ENCODE results near the gene GALNT13. TPM values are rescaled to one million over a fixed set of nuclear protein-coding genes. Genes with fewer than 3 reads are reported as not detected.

Gene GALNT13
- total and polyA plus RNA-seq, 3 donors from 2014 or later: 0.55 to 2.2 (median 0.92) TPM

DNA sequence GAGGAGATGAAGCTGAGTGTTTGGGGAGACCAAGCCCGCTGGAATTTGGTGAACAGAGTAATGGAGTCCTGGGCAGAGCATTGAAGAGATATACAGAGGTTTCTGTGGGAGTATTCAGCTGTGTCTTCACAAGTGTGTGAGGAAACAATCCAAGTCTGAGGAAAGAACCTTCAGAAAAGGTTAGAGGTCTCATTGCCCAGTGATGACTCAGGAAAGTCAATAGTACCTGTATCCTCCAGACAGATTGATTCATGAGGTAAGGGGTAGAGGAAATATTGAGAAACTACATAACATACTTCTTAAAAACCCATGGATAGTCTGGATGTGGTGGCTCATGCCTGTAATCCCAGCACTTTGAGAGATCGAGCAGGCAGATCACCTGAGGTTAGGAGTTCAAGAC lies 392.3 kb downstream of the GALNT13 start:
- no peak overlapping the region for H3K27ac ChIP-seq
- WGBS, 2 donors: 72 to 73% methylated on average over 2 of the region's 2 CpGs
- no peaks in the 10 kb centered on the region for H3K27me3 ChIP-seq
- no peak overlapping the region for H3K4me3 ChIP-seq
- H3K9me3 ChIP-seq: no peaks in the 10 kb centered on the region
- intact Hi-C loops (cut with DNase I; ENCODE audit: low total_unique reads): no loop called here
- H3K4me1 ChIP-seq: no peaks in the 10 kb centered on the region
- TF ChIP-seq, protein P1, sequence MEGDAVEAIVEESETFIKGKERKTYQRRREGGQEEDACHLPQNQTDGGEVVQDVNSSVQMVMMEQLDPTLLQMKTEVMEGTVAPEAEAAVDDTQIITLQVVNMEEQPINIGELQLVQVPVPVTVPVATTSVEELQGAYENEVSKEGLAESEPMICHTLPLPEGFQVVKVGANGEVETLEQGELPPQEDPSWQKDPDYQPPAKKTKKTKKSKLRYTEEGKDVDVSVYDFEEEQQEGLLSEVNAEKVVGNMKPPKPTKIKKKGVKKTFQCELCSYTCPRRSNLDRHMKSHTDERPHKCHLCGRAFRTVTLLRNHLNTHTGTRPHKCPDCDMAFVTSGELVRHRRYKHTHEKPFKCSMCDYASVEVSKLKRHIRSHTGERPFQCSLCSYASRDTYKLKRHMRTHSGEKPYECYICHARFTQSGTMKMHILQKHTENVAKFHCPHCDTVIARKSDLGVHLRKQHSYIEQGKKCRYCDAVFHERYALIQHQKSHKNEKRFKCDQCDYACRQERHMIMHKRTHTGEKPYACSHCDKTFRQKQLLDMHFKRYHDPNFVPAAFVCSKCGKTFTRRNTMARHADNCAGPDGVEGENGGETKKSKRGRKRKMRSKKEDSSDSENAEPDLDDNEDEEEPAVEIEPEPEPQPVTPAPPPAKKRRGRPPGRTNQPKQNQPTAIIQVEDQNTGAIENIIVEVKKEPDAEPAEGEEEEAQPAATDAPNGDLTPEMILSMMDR (IDR thresholded peaks at IDR 0.05): no peak
- TF ChIP-seq POLR2A (IDR thresholded peaks at IDR 0.05): no peak
- DNase-seq: no peak
- no peaks in the 10 kb centered on the region for H3K36me3 ChIP-seq (ENCODE audit: low read depth, missing control alignments)

DNA sequence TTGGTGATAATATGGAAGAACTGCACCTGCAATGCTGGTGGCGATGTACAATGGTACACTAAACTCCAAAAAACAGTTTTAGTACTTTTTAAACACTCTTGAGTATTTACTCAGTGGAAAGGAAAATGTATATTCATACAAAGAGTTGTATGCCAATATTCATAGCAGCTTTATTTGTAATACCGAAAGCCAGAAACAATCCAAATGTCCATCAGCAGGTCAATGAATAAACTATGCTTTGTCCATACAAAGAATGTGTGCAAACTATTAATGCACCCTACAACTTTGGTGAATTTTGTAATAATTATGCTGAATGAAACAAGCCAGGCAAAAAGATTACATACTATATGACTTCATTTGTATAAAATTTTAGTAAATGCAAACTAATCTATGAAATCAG lies 396.3 kb downstream of the GALNT13 start:
- Histone ChIP-seq H3K4me3 (no peak overlapping the region), H3K9me3 (no peaks in the 10 kb centered on the region), H3K4me1 (no peaks in the 10 kb centered on the region), H3K27ac (no peak overlapping the region), H3K36me3 (ENCODE audit: low read depth, missing control alignments) (no peaks in the 10 kb centered on the region), H3K27me3 (no peaks in the 10 kb centered on the region)
- TF ChIP-seq, protein P1 (IDR thresholded peaks at IDR 0.05): no peak
- TF ChIP-seq POLR2A (IDR thresholded peaks at IDR 0.05): no peak
- intact Hi-C loops (cut with DNase I; ENCODE audit: low total_unique reads): no loop called here
- 87 to 93% methylated on average over 2 of the region's 2 CpGs for WGBS, 2 donors
- no peak for DNase-seq

DNA sequence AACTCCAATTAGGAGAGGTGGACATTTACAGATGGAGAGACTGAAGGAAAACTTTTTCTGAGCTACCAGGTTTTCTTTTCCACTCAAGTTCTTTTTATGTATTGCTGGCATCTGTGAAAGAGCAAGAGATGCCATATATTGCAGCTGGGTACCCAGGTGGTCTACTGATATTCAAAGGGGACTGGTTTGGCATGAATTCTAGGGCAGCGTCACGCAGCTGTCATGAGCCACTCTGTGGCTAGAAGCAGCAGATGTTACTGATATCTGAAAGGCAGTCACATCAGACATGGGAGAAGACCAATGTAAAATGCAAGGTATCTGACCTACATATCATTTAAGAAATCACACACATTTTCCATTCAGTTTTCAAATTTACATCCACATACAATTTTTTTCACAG lies 408.8 kb downstream of the GALNT13 start:
- no peak overlapping the region for H3K4me3 ChIP-seq
- no peaks in the 10 kb centered on the region for H3K27me3 ChIP-seq
- TF ChIP-seq, protein P1 (IDR thresholded peaks at IDR 0.05): no peak
- TF ChIP-seq POLR2A (IDR thresholded peaks at IDR 0.05): no peak
- no peak overlapping the region for H3K27ac ChIP-seq
- no peaks in the 10 kb centered on the region for H3K36me3 ChIP-seq (ENCODE audit: low read depth, missing control alignments)
- DNase-seq: no peak
- no peaks in the 10 kb centered on the region for H3K4me1 ChIP-seq
- 88 to 93% methylated on average over 2 of the region's 2 CpGs for WGBS, 2 donors
- no peaks in the 10 kb centered on the region for H3K9me3 ChIP-seq
- intact Hi-C loops (cut with DNase I; ENCODE audit: low total_unique reads): no loop called here

DNA sequence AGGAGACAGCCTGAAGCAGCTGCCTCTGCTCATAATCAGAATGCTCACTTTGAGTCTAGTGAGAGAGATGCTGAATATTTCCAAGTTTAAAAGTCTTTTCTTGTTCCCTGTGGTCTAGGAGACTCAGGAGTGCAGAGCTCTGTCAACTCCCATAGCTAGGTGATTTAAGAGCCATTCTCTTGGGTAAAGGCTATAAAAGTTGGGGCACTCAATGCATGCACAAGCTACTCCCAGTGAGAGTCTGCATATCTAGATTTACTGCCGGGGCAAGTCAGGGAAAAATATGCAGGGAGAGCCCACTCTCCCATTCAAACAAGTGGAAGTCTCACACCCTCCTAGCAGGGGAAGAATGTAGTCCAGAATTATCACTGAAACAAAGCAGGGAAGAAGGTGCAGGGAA lies 418.1 kb downstream of the GALNT13 start:
- 22 to 47% methylated on average over 1 of the region's 1 CpG for WGBS, 2 donors

DNA sequence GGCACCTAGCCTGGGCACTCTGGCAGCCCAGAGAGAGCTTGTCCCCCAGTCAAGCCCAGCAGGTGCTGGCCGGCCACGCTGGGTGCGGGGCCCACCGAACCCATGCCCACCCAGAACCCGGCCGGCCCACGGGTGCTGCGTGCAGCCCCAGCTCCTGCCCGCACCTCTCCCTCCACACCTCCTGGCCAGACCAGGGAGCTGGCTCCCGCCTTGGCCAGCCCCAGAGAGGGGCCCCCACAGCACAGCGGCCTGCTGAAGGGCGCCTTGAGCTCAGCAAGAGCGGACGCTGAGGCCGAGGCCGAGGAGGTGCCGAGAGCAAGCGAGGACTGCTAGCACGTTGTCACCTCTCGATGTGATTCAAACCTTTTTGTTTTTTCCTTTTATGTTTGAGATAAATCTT lies 419.8 kb downstream of the GALNT13 start:
- Histone ChIP-seq H3K27ac (no peak overlapping the region), H3K27me3 (no peaks in the 10 kb centered on the region), H3K4me1 (no peaks in the 10 kb centered on the region), H3K36me3 (ENCODE audit: low read depth, missing control alignments) (no peaks in the 10 kb centered on the region), H3K4me3 (peak overlapping the region in 1 of 2 donors; percentile 51), H3K9me3 (no peaks in the 10 kb centered on the region)
- no peak for DNase-seq
- TF ChIP-seq, protein P1 (IDR thresholded peaks at IDR 0.05): no peak
- TF ChIP-seq POLR2A (IDR thresholded peaks at IDR 0.05): no peak
- 58 to 83% methylated on average over 11 to 16 of the region's 20 CpGs for WGBS, 2 donors
- intact Hi-C loops (cut with DNase I; ENCODE audit: low total_unique reads): no loop called here

More for the DNA sequence above, 418.1 kb downstream of the GALNT13 start:
- DNase-seq: no peak
- no peak overlapping the region for H3K27ac ChIP-seq
- no peak for TF ChIP-seq POLR2A (IDR thresholded peaks at IDR 0.05)
- TF ChIP-seq, protein P1 (IDR thresholded peaks at IDR 0.05): no peak
- no peak overlapping the region for H3K4me3 ChIP-seq
- H3K27me3 ChIP-seq: no peaks in the 10 kb centered on the region
- no peaks in the 10 kb centered on the region for H3K36me3 ChIP-seq (ENCODE audit: low read depth, missing control alignments)
- intact Hi-C loops (cut with DNase I; ENCODE audit: low total_unique reads): no loop called here
- H3K9me3 ChIP-seq: no peaks in the 10 kb centered on the region
- H3K4me1 ChIP-seq: no peaks in the 10 kb centered on the region

Data from testis (tissue), 3 donors.